Activated T-cell treated with anti-CD3 and anti-CD28 coated beads for 1 hour (primary cell): ENCODE measurements around the gene ERCC6.

Experiments
- DNase-seq: peaks from one replicate; pipeline ENCODE4 v3.0.0-alpha.2; 2020; ENCODE audit warnings: low read depth

Gene ERCC6

GRCh38 chr10:49549640-49550346 lies 10.9 kb upstream of the ERCC6 start:
- no peak for DNase-seq

- no peak for DNase-seq
These were observed 4.7 kb upstream of the ERCC6 start for GRCh38 chr10:49543604-49544003.

- DNase-seq = no peak
These were observed 3.4 kb upstream of the ERCC6 start for GRCh38 chr10:49542353-49542752.

GRCh38 chr10:49541762-49542161 lies 2.8 kb upstream of the ERCC6 start:
- no peak for DNase-seq

- DNase-seq = no peak
These were observed 1.3 kb upstream of the ERCC6 start for GRCh38 chr10:49540056-49540797.

- DNase-seq = peak; percentile 9
These were observed 482 bp upstream of the ERCC6 start for GRCh38 chr10:49539320-49539885.

GRCh38 chr10:49534670-49535381 lies 4.1 kb downstream of the ERCC6 start:
- no peak for DNase-seq

- no peak for DNase-seq
These were observed 6.5 kb downstream of the ERCC6 start for GRCh38 chr10:49532461-49532860.

- no peak for DNase-seq
These were observed 9.9 kb downstream of the ERCC6 start for GRCh38 chr10:49528977-49529506.

- no peak for DNase-seq
These were observed 11.1 kb downstream of the ERCC6 start for GRCh38 chr10:49527850-49528249.

GRCh38 chr10:49527061-49527460 lies 11.9 kb downstream of the ERCC6 start:
- DNase-seq = no peak

GRCh38 chr10:49526619-49527018 lies 12.3 kb downstream of the ERCC6 start:
- no peak for DNase-seq

GRCh38 chr10:49524496-49524895 lies 14.4 kb downstream of the ERCC6 start:
- DNase-seq = no peak

GRCh38 chr10:49523301-49523700 lies 15.6 kb downstream of the ERCC6 start:
- no peak for DNase-seq

GRCh38 chr10:49521062-49521461 lies 17.9 kb downstream of the ERCC6 start:
- DNase-seq = no peak

- DNase-seq = no peak
These were observed 18.7 kb downstream of the ERCC6 start for GRCh38 chr10:49520122-49520775.

- DNase-seq = no peak
These were observed 19.2 kb downstream of the ERCC6 start for GRCh38 chr10:49519717-49520116.

GRCh38 chr10:49518982-49519578 lies 19.8 kb downstream of the ERCC6 start:
- no peak for DNase-seq

GRCh38 chr10:49518566-49518965 lies 20.4 kb downstream of the ERCC6 start:
- no peak for DNase-seq

- no peak for DNase-seq
These were observed 22.5 kb downstream of the ERCC6 start for GRCh38 chr10:49516216-49516970.
